BE2C (cell line): Measurements from ENCODE around the gene CHID1.

ENCODE experiments used
- DNase-seq: peaks from one replicate; pipeline ENCODE4 v3.0.0-alpha.2; 2020
- H3K27me3 ChIP-seq: fragments of 250-450 bp; sonication (Bioruptor Pico); 2 replicates; pipeline ENCODE4 v1.5.1; 2020; ENCODE audit warnings: mild to moderate bottlenecking
- H3K36me3 ChIP-seq: fragments of 250-450 bp; sonication (Bioruptor Pico); 2 replicates; pipeline ENCODE4 v1.5.1; 2020; ENCODE audit warnings: mild to moderate bottlenecking
- H3K4me1 ChIP-seq: fragments of 250-450 bp; sonication (Bioruptor Pico); 2 replicates; pipeline ENCODE4 v1.5.1; 2020
- H3K4me3 ChIP-seq: 2 replicates; pipeline ENCODE4 v1.5.1; 2011; ENCODE audit warnings: low read depth, low read length
- H3K9me3 ChIP-seq: fragments of 250-450 bp; sonication (Bioruptor Pico); 2 replicates; pipeline ENCODE4 v1.5.1; 2020
- CTCF ChIP-seq: IDR thresholded peaks from 2 replicates; pipeline ENCODE4 v1.5.1; 2012; ENCODE audit warnings: mild to moderate bottlenecking, low read depth, low read length

CHID1 gene

GRCh38 chr11:928786-929185 is 18.2 kb upstream of the CHID1 start:
- H3K27me3 ChIP-seq, result no peaks in the 10 kb centered on the region
- H3K4me3 ChIP-seq, result no peak overlapping the region
- TF ChIP-seq CTCF, result no peak
- DNase-seq, result no peak
- H3K9me3 ChIP-seq, result no peaks in the 10 kb centered on the region
- H3K4me1 ChIP-seq, result no peaks in the 10 kb centered on the region
- H3K36me3 ChIP-seq, result no peaks in the 10 kb centered on the region

- Histone ChIP-seq H3K9me3 (no peaks in the 10 kb centered on the region), H3K36me3 (no peaks in the 10 kb centered on the region), H3K4me1 (no peaks in the 10 kb centered on the region), H3K4me3 (no peak overlapping the region), H3K27me3 (no peaks in the 10 kb centered on the region)
- TF ChIP-seq CTCF, result no peak
- no peak for DNase-seq
These were observed 17.3 kb upstream of the CHID1 start for GRCh38 chr11:927871-928270.

GRCh38 chr11:926341-926916 is 15.8 kb upstream of the CHID1 start:
- Histone ChIP-seq H3K9me3 (no peaks in the 10 kb centered on the region), H3K4me3 (peak overlapping the region; percentile 69), H3K36me3 (no peaks in the 10 kb centered on the region), H3K27me3 (no peaks in the 10 kb centered on the region), H3K4me1 (no peaks in the 10 kb centered on the region)
- TF ChIP-seq CTCF, result no peak
- peak; percentile 77 for DNase-seq

- peak; percentile 23; the same call in 1 of the 2 replicates for TF ChIP-seq CTCF
- no peaks in the 10 kb centered on the region for H3K9me3 ChIP-seq
- H3K4me3 ChIP-seq, result peak within 1 kb of the TSS; percentile 69
- peak; percentile 88 for DNase-seq
- no peaks in the 10 kb centered on the region for H3K27me3 ChIP-seq
- no peaks in the 10 kb centered on the region for H3K36me3 ChIP-seq
- no peaks in the 10 kb centered on the region for H3K4me1 ChIP-seq
These were observed 15.1 kb upstream of the CHID1 start, which contains the start of gene AP2A2 for GRCh38 chr11:925496-926301. AP2A2 (plus strand) TSS chr11:925870; CDS start chr11:926022, 152 bp downstream.

DNA sequence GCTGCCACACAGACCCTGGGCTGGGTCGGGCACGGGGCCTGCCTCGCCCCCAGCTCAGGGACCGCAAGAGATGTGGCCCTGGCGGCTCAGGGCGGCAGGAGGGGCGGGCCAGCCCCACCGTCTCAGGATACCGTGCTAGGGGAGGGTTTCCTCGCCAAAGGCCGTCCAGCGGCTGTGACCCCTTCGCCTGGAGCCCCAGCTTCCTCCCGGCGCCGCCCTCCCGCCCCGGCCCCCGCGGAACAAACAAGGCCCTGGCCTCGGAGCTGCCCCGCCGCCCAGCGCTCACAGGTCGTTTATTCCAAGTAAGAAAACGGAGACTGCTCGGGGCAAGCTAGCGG is 14.5 kb upstream of the CHID1 start:
- Histone ChIP-seq H3K27me3 (no peaks in the 10 kb centered on the region), H3K9me3 (no peaks in the 10 kb centered on the region), H3K4me3 (no peak overlapping the region), H3K36me3 (no peaks in the 10 kb centered on the region), H3K4me1 (no peaks in the 10 kb centered on the region)
- TF ChIP-seq CTCF, result no peak
- DNase-seq, result no peak
